Activated T-cell treated with anti-CD3 and anti-CD28 coated beads, Interleukin-2, amount 50 U/mL, for 1 hour (primary cell): ENCODE measurements around the gene PACC1.
A peak's percentile ranks its signal among the peaks of the same experiment; 100 is the strongest.
"Not testable (repeated sequence)": the region's sequence is repeated elsewhere in the genome, so short reads cannot be mapped to it uniquely, and the experiment has no call there.

ENCODE experiments used
- DNase-seq: peaks from one replicate; pipeline ENCODE4 v3.0.0-alpha.2; 2020

PACC1 gene

GRCh38 chr1:212395678-212396437, 18.8 kb downstream of the PACC1 start:
- not testable (repeated sequence) for DNase-seq

DNA sequence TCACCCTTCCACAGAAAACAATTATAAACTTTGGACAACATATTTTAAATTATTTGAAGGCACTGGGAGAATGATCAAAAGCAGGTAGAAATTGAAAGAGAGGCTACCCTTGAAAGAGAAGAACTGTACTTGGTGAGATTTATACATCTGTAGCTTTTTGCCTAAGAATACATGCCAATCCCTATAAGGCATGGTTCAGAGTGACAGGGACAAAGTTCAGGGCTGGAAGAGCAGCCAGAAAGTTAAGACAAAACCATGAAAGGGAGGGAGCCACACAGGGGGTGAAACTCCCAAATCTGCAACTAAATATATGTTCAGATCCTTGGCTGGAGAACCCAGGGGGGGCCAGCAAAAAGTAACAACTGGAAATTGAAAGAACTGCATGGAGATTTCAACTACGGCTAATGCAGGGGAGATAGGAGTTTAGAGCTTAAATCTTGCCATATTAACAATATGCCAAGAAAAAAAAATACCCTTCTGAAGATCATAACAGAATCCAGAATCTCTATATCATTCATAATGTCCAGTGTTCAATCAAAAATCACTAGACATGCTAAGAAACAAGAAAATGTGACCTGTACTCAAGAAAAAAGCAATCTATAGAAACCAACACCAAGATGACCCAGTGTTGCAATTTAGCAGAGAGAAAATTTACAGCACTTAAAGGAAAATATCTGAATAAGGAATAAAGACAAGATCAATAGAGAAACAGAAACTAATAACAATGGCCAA, 25.5 kb downstream of the PACC1 start:
- no peak for DNase-seq

DNA sequence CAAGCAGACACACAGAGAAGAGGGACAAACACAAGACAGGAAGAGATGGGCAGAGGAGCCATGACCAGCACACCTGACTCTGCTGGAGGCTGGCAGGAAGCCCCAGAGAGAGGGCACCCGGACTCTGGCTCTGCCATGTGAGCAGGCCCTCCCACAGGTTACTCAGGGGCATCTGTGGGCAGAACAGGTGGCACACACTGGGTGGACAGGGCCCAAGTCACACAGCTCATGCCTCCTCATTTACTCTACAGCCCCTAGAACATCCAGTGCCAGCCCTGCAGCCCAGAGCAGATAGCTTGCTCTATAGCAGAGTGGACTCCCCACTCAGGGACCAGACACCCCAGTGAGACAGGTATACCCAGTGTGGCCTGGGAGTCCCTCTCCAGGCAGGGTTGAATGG, 28.7 kb downstream of the PACC1 start:
- no peak for DNase-seq

- no peak for DNase-seq
Observed at GRCh38 chr1:212381397-212382035, 33.2 kb downstream of the PACC1 start.

DNA sequence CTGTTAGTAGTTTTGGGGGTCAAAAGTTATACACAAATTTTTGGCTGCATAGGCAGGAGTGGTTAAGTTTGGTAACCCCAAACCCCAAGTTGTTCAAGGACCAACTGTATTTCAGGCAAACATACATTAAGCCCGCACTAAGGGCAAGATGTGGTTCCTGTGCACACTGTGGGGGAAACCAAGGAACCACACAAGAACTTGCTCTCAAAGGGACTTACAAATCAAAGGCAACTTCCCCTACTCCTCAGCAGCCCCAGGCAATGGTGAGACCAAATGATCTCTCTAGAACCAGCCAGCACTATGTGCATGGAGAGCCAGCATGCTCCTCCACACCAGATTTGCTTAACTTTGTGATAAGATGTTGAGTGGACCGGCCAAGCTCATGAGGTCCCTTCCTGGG, 35.3 kb downstream of the PACC1 start:
- no peak for DNase-seq

DNA sequence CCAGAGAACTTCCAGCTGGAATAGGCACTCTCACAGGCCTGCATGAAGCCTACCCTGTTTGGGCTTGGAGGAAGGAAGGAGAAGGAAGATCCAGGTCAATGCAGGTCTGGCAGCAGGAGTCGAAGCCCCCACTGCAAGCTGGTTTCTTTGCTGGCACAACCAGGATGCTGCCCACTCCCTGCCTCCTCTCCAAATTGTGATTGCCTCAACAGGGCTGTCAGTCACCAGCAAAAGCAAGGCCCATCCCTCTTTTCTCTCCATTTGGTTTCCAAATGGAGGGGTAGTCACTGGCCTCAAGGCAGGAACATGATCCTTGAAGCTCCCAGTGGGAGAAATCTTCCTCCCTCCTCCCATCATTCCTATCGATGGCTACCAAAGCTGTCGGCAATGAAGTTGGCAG, 37.0 kb downstream of the PACC1 start:
- DNase-seq, result no peak

DNA sequence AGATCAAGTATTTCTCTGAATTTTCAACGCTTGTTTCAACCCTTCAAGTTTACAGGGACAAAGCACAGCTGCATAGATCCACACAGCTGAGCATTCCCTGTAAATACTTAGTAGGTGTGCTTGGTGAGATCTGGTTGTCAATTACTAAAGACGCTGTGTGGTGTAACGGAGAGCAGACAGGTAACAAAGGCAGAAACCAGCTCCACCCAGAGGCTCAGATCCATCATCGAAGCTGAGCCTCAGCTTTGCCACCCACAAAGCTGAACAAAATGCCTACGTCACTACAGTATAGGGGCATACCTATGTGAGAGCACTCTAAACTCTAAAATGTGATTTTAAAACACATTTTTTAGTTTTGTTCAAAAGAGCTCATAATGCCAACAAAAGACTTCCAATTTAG, 38.7 kb downstream of the PACC1 start:
- no peak for DNase-seq

- no peak for DNase-seq
Observed at GRCh38 chr1:212368073-212368484, 46.6 kb downstream of the PACC1 start.

DNA sequence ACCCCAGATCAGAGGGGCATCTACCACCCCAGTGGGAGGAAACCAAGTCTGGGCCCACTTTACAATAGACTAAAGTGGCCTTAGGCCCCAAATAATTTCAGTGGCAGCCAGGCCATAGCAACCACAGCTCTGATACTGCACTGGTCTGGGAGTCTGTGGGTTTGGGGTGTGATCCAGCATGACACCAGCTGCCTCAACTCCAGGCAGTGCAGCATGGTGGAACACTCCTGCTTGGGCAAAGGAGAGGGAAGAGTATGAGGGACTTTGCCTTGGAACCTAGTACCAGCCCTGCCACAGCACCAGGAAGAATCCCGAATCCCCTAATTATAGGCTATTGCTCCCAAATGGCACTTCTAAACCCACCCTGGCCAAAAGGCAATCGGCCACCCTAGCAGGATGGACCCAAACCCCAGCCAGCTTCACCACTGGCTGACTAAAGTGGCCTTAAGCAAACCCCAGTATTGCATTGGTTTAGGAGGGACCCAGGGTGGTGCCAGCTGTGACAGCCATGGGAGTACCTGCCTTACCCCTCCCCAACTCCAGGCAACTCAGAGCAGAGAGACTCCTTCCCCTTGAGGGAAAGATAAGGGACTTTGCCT, 47.1 kb downstream of the PACC1 start:
- DNase-seq, result peak; percentile 32

GRCh38 chr1:212366901-212367300, 47.8 kb downstream of the PACC1 start:
- DNase-seq, result no peak

GRCh38 chr1:212364985-212365384, 49.7 kb downstream of the PACC1 start:
- DNase-seq, result no peak

GRCh38 chr1:212359794-212360479, 54.7 kb downstream of the PACC1 start:
- DNase-seq, result no peak

- no peak for DNase-seq
Observed at GRCh38 chr1:212355230-212355969, 59.3 kb downstream of the PACC1 start.

GRCh38 chr1:212354464-212354863, 60.2 kb downstream of the PACC1 start:
- no peak for DNase-seq

DNA sequence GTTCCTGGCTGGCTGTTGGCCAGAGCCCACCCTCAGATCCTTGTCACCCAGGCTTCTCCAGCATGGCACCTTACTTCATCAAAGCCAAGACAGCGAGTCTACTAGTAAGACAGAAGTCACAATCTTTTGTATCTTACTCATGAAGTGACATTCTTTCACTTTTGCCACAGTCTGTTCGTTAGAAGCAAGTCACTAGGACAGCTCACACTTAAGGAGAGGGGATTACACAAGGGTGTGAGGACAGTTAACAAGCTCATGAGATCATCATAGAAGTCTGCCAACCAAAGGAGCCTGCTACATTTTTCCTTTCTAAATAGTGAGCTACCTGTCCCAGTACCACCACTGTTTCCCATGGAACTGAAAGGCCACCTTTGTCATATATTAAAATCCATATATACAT, 61.5 kb downstream of the PACC1 start:
- DNase-seq, result no peak

DNA sequence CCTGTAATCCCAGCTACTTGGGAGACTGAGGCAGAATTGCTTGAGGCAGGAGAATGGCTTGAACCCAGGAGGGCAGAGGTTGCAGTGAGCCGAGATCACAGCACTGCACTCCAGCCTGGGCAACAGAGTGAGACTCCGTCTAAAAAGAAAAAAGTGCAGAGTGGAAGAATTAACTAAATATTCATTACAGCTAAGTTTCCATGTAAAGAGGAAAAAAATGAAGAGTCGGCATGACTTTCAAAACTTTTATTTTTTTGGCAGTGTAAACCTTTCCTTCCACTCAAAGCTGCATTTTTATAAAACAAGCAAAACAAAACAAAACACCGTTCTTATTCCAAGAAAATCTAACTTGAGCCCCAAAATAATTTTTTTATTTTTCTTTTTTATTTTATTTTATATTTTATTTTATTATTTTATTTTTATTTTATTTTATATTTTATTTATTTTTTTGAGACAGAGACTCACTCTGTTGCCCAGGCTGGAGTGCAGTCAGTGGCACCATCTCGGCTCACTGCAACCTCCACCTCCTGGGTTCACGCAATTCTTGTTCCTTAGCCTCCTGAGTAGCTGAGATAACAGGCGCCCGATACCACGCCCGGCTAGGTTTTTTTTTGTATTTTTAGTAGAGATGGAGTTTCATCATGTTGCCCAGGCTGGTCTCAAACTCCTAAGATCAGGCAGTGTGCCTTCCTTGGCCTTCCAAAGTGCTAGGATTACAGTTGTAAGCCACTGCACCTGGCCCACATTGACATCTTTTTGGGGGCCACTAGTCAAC, 62.9 kb downstream of the PACC1 start:
- DNase-seq, result no peak

DNA sequence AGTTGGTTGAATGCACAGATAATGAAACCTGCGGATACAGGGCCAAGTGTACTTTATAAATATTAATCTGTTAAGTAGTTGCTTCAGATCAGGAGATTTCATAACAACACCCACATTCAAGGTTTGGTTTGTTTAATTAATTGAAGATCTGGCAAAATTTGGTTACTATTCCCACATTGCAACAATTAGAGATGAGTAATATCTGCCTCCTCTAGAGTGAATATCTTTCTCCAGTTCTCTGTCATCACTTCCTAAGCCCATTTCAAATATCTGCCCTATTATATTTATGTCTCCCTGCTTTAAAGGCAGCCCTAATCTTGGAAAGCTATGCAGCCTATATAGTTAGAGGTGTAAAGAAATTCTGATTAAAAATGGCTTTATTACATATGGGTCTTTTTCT, 68.1 kb downstream of the PACC1 start:
- no peak for DNase-seq

- DNase-seq, result no peak
Observed at GRCh38 chr1:212344905-212345304, 69.8 kb downstream of the PACC1 start.

- no peak for DNase-seq
Observed at GRCh38 chr1:212341090-212341489, 73.6 kb downstream of the PACC1 start.

- DNase-seq, result no peak
Observed at GRCh38 chr1:212329105-212329504, 85.6 kb downstream of the PACC1 start.

DNA sequence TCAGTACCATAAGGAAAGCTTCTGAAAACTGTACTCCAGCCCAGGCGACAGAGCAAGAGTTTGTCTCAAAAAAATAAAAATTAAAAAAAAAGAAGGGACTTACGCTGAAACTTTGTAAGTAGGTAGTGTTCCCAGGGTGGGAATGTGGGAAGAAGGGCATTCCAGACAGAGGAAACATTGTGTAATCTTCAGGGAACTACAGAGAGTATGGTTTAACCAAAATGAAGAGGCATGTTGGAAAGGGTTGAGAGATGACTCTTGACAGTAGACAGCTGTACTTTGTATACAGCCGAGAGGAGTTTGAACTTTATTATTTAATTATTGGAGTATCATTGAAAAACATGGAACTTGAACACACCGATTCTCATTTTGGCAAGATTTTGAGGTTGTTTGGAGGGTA, 86.4 kb downstream of the PACC1 start:
- DNase-seq, result no peak
